HuH-7 (cell line): Measurements from ENCODE around the gene CLHC1.
"Not testable (repeated sequence)": the region's sequence is repeated elsewhere in the genome, so short reads cannot be mapped to it uniquely, and the experiment has no call there.

Experiments used
- DNase-seq: peaks from one replicate; pipeline ENCODE4 v3.0.0; 2011; ENCODE audit warnings: low spot score

The CLHC1 gene

GRCh38 chr2:55232863-55233657 is 967 bp upstream of the CLHC1 start:
- no peak for DNase-seq

- DNase-seq, result no peak
Measured at GRCh38 chr2:55231546-55232083, 478 bp downstream of the CLHC1 start.

- no peak for DNase-seq
Measured at GRCh38 chr2:55230551-55230950, 1.5 kb downstream of the CLHC1 start.

GRCh38 chr2:55229221-55229620 is 2.9 kb downstream of the CLHC1 start:
- no peak for DNase-seq

GRCh38 chr2:55228226-55228563 is 3.9 kb downstream of the CLHC1 start:
- no peak for DNase-seq

GRCh38 chr2:55227437-55228225 is 4.5 kb downstream of the CLHC1 start:
- DNase-seq, result not testable (repeated sequence)

GRCh38 chr2:55225481-55226020 is 6.5 kb downstream of the CLHC1 start:
- DNase-seq, result no peak

GRCh38 chr2:55224761-55225261 is 7.3 kb downstream of the CLHC1 start:
- no peak for DNase-seq

- DNase-seq, result no peak
Measured at GRCh38 chr2:55223958-55224760, 7.9 kb downstream of the CLHC1 start.

GRCh38 chr2:55213822-55214221 is 18.3 kb downstream of the CLHC1 start:
- no peak for DNase-seq

GRCh38 chr2:55204950-55205349 is 27.1 kb downstream of the CLHC1 start:
- no peak for DNase-seq

GRCh38 chr2:55204536-55204935 is 27.6 kb downstream of the CLHC1 start:
- no peak for DNase-seq

GRCh38 chr2:55200416-55200815 is 31.7 kb downstream of the CLHC1 start:
- DNase-seq, result no peak

GRCh38 chr2:55196526-55196925 is 35.6 kb downstream of the CLHC1 start:
- DNase-seq, result no peak

GRCh38 chr2:55191888-55192287 is 40.2 kb downstream of the CLHC1 start:
- not testable (repeated sequence) for DNase-seq

GRCh38 chr2:55186837-55187236 is 45.3 kb downstream of the CLHC1 start:
- DNase-seq, result not testable (repeated sequence)

GRCh38 chr2:55180374-55180773 is 51.7 kb downstream of the CLHC1 start:
- peak; percentile 40 for DNase-seq

- no peak for DNase-seq
Measured at GRCh38 chr2:55176094-55176415, 56.0 kb downstream of the CLHC1 start.

- DNase-seq, result peak; percentile 64
Measured at GRCh38 chr2:55175254-55176093, 56.6 kb downstream of the CLHC1 start.

- DNase-seq, result no peak
Measured at GRCh38 chr2:55173438-55174054, 58.5 kb downstream of the CLHC1 start.

- DNase-seq, result no peak
Measured at GRCh38 chr2:55169915-55170314, 62.2 kb downstream of the CLHC1 start.
